CD4-positive, alpha-beta T cell treated with Interleukin-15 for 1 hour (primary cell): ENCODE data around the gene COL6A2.

Experiments
- DNase-seq: peaks from one replicate; pipeline ENCODE4 v3.0.0-alpha.2; 2020

COL6A2 gene

DNA sequence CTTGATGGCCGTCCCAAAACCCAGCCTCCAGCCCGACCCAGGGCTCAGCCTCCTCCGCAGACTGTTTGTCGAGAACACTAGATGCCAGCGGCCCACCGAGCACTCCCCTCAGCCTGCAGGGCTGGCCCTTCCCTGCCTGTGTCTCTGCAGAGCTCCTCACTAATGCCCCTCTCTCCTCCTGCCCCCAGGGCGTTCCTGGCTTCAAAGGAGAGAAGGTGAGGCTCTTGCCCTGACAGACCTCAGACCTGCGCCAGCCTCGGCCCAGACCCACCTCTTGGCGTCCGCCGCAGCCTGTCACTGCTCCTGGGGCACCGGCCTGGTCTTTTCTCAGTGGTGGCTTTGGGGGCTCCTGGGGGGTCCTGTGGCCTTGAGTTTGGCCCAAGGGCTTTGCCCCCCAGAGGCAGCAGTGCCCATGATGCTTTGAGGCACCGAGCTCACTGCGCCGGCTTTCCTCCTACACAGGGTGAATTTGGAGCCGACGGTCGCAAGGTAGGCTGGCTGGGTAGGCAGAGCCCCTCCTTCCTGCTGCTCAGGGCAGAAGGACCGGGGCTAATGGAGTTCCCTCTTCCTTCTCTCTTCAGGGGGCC is 18.4 kb downstream of the COL6A2 start:
- peak; percentile 12 for DNase-seq

- DNase-seq = peak; percentile 12
These were observed 19.1 kb downstream of the COL6A2 start for GRCh38 chr21:46116776-46117585.

GRCh38 chr21:46117586-46118315 is 19.8 kb downstream of the COL6A2 start:
- DNase-seq = peak; percentile 11

GRCh38 chr21:46118316-46119143 is 20.6 kb downstream of the COL6A2 start:
- DNase-seq = peak; percentile 10

DNA sequence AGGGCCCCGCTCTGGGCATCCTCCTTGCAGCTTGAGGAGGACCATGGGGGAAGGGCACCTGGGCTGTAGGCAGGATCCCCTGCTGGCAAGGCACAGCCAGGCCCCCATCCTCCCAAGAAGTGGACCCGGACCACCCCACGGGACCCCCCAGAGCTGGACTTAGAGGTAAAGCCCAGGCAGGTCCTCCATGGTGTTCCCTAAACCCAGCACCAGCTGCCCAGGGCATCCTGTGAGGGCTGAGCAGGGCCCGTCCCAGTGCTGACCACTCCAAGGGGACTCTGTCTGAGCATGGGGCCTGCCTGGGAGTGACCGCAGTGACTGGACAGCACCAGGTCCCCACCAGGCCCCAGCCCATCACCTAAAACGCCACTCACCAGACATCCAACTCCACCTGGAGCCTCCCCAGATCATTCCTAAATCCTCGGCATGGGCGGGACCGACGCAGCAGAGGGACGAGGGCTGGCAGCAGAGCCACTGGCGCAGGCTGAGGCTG is 21.3 kb downstream of the COL6A2 start:
- peak; percentile 6 for DNase-seq

- DNase-seq = peak; percentile 14
These were observed 21.8 kb downstream of the COL6A2 start for GRCh38 chr21:46119637-46120271.

GRCh38 chr21:46120301-46121285 is 22.7 kb downstream of the COL6A2 start:
- peak; percentile 7 for DNase-seq

GRCh38 chr21:46121286-46122221 is 23.6 kb downstream of the COL6A2 start:
- DNase-seq = peak; percentile 5

- DNase-seq = no peak
These were observed 24.3 kb downstream of the COL6A2 start for GRCh38 chr21:46122237-46122671.

DNA sequence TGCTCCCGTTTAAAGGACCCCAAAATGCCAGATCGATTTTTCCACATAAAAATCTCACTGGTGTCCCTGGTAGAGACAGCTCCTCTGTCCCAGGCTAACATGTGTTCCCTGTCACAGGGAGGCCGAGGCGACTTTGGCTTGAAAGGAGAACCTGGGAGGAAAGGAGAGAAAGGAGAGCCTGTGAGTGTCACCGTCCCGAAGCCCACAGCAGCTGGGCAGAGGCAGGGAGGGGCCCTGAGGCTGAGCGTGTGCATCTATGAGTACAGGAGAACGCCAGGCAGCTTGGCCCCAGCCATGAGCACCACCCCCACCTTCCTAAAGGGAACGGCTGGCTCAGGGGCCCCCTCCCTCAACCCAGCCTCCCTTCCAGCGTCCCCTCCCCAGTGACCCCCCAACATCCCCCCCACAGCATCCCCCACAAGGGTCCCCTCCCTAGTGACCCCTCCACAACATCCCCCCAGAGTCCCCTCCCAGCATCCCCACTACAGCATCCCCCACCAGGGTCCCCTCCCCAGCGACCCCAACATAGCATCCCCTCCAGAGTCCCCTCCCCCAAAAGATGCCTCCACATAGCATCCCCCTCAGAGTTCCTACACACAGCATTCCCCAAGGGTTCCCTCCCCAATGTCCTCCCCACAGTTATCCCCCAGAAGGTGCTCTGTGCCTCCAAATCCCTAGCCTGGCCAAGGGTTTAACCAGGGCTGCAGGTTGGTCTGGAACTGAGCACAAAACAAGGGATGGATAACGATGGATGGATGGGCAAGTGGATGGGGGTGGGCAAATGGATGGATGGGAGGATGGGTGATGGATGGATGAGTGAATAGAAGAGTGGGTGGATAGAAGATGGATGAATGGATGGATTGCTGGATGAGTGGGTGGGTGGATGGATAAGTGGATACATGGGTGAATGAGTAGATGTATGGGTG is 25.1 kb downstream of the COL6A2 start:
- no peak for DNase-seq

DNA sequence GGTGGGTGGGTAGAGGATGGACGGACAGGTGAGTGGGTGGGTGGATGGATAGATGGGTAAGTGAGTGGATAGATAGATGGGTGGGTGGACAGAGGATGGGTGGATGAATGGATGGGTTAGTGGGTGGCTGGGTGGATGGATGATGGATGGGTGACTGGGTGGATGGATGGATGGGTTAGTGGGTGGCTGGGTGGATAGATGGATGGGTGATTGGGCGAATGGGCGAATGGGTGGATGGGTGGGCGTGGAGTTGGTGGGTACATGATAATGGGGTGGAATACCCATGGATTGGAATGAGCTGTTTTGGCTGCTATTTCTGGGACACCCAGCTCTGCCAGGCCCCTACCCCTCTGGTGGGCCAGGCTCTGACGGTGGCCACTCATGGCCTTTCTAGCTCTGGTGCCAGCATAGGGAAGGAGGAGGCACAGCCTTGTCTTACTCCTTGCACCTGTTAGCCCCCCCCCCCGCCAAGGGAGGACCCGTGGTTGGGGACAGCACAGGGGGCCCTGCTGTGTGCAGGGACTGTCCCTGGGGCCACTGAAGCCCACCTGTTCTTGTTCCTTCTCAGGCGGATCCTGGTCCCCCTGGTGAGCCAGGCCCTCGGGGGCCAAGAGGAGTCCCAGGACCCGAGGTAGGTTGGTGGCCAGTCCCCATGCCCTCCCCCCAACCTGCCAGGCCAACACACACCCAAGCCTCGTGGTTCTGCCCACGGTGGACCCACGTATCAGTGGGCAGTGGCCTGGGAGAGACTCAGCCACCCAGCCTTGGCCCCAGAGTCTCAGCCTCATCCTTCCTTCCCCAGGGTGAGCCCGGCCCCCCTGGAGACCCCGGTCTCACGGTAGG is 26.4 kb downstream of the COL6A2 start:
- peak; percentile 12 for DNase-seq

GRCh38 chr21:46124926-46125845 is 27.3 kb downstream of the COL6A2 start:
- DNase-seq = peak; percentile 11

DNA sequence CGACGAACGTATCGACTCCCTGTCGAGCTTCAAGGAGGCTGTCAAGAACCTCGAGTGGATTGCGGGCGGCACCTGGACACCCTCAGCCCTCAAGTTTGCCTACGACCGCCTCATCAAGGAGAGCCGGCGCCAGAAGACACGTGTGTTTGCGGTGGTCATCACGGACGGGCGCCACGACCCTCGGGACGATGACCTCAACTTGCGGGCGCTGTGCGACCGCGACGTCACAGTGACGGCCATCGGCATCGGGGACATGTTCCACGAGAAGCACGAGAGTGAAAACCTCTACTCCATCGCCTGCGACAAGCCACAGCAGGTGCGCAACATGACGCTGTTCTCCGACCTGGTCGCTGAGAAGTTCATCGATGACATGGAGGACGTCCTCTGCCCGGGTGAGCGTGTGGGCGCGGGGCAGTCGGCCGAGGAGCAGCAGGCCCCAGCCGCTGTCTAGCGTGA is 28.0 kb downstream of the COL6A2 start:
- DNase-seq = peak; percentile 7

- peak; percentile 14 for DNase-seq
These were observed 28.7 kb downstream of the COL6A2 start for GRCh38 chr21:46126309-46127238.
